HepG2 (cell line): Measurements from ENCODE around the gene PLEKHA5. TPM values are rescaled to one million over a fixed set of nuclear protein-coding genes. Genes with fewer than 3 reads are reported as not detected.

Source experiments
- AHDC1 ChIP-seq: sonication (generic); formaldehyde crosslinking; IDR thresholded peaks from 2 replicates; pipeline ENCODE4 v1.5.1; 2020; ENCODE audit warnings: mild to moderate bottlenecking, missing genetic modification reagents, borderline replicate concordance
- CEBPG ChIP-seq: IDR thresholded peaks from 2 replicates; pipeline ENCODE4 v1.6.1; 2016
- EP300 ChIP-seq, 3 experiments: sonication (generic) in 1 of 3; formaldehyde crosslinking in 1 of 3; IDR thresholded peaks; 2 replicates each; pipeline versions ENCODE4 v1.5.1 to v1.6.1; 2011 to 2020; ENCODE audit warnings: low read depth in 2 of 3, low read length in 2 of 3, borderline replicate concordance in 1 of 3, improper control_type of control experiment in 1 of 3, mild to moderate bottlenecking in 1 of 3, missing genetic modification reagents in 1 of 3, moderate library complexity in 1 of 3
- ETS1 ChIP-seq: sonication (generic); formaldehyde crosslinking; IDR thresholded peaks from 2 replicates; pipeline ENCODE4 v1.4.0; 2020; ENCODE audit warnings: missing genetic modification reagents
- FOXJ3 ChIP-seq: sonication (generic); formaldehyde crosslinking; IDR thresholded peaks from 2 replicates; pipeline ENCODE4 v1.4.0; 2020; ENCODE audit warnings: missing genetic modification reagents, mild to moderate bottlenecking, borderline replicate concordance
- GATAD2A ChIP-seq: IDR thresholded peaks from 2 replicates; pipeline ENCODE4 v1.6.1; 2016
- HNF4A ChIP-seq: sonication (generic); formaldehyde crosslinking; IDR thresholded peaks from 2 replicates; pipeline ENCODE4 v1.4.0; 2020; ENCODE audit warnings: missing genetic modification reagents
- RCOR2 ChIP-seq: IDR thresholded peaks from 2 replicates; pipeline ENCODE4 v1.6.1; 2016; ENCODE audit warnings: missing biosample characterization, missing genetic modification reagents
- ZBTB37 ChIP-seq: sonication (generic); formaldehyde crosslinking; IDR thresholded peaks from 2 replicates; pipeline ENCODE4 v1.4.0; 2020; ENCODE audit warnings: mild to moderate bottlenecking, missing genetic modification reagents
- ZFP36L1 ChIP-seq: sonication (generic); formaldehyde crosslinking; IDR thresholded peaks from 2 replicates; pipeline ENCODE4 v1.8.0; 2022; ENCODE audit warnings: mild to moderate bottlenecking, missing genetic modification reagents, moderate library complexity
- ZFY ChIP-seq: sonication (generic); formaldehyde crosslinking; IDR thresholded peaks from 2 replicates; pipeline ENCODE4 v1.4.0; 2020; ENCODE audit warnings: missing genetic modification reagents
- ZNF18 ChIP-seq: sonication (generic); formaldehyde crosslinking; IDR thresholded peaks from 2 replicates; pipeline ENCODE4 v1.8.0; 2022; ENCODE audit warnings: mild to moderate bottlenecking, missing genetic modification reagents; ENCODE audit not compliant: insufficient replicate concordance
- ZNF282 ChIP-seq: fragments of 450-650 bp; IDR thresholded peaks from 2 replicates; pipeline ENCODE4 v1.6.1; 2018; ENCODE audit not compliant: partially characterized antibody
- ZNF292 ChIP-seq: sonication (generic); formaldehyde crosslinking; IDR thresholded peaks from 2 replicates; pipeline ENCODE4 v1.8.1; 2022; ENCODE audit warnings: mild to moderate bottlenecking, low read depth, missing genetic modification reagents, borderline replicate concordance
- ZNF441 ChIP-seq: sonication (generic); formaldehyde crosslinking; IDR thresholded peaks from 2 replicates; pipeline ENCODE4 v1.7.0; 2021; ENCODE audit warnings: missing genetic modification reagents, borderline replicate concordance
- ZNF572 ChIP-seq: sonication (generic); formaldehyde crosslinking; IDR thresholded peaks from 2 replicates; pipeline ENCODE4 v1.5.1; 2020; ENCODE audit warnings: mild to moderate bottlenecking, missing genetic modification reagents
- ZNF724P ChIP-seq: sonication (generic); formaldehyde crosslinking; IDR thresholded peaks from 2 replicates; pipeline ENCODE4 v1.8.0; 2022; ENCODE audit warnings: missing genetic modification reagents, borderline replicate concordance
- ZNF816 ChIP-seq: sonication (generic); formaldehyde crosslinking; IDR thresholded peaks from 2 replicates; pipeline ENCODE4 v1.8.0; 2022; ENCODE audit warnings: missing genetic modification reagents, mild to moderate bottlenecking, borderline replicate concordance
- polyA plus RNA-seq, 8 experiments: library from polyadenylated mRNA; depleted of rRNA in 3 of 8; stranded (reverse) in 7 of 8; unstranded in 1 of 8; fragments of >200 nt; fragmentation: Illumina TruSeq in 4 of 8; extraction: Trizol in 4 of 8; gene quantifications; 2 replicates each; pipeline versions ENCODE4 v1.2.1 to v1.2.3, GENCODE V29; 2011 to 2016; ENCODE audit warnings: low read depth in 4 of 8, missing spikeins in 1 of 8, mixed read lengths in 1 of 8; ENCODE audit not compliant: insufficient read depth in 1 of 8
- total RNA-seq, 5 experiments: library from RNA; depleted of rRNA; stranded (reverse); fragments of >200 nt; fragmentation: Illumina TruSeq; extraction: Trizol; gene quantifications; 2 replicates each; pipeline ENCODE4 v1.2.3, GENCODE V29; 2016; ENCODE audit warnings: low read depth in 1 of 5

Gene PLEKHA5
- total and polyA plus RNA-seq, 2 of the 13 experiments (the other 11 are each of a cell fraction or from before 2014, with no cell fraction given): 4.2 to 15.4 TPM

- TF ChIP-seq CEBPG (CRISPR knock-in tag): no peak
- TF ChIP-seq ZNF724P (CRISPR knock-in tag): 0 out of 2 replicates have a peak, but pooled peaks have one; percentile 19
- no peak for TF ChIP-seq ETS1 (CRISPR knock-in tag)
- TF ChIP-seq ZNF292: peak; percentile 46; the same call in 1 of the 2 replicates
- no peak for TF ChIP-seq ZNF572 (CRISPR knock-in tag)
- no peak for TF ChIP-seq ZNF18 (CRISPR knock-in tag)
- TF ChIP-seq ZFP36L1: no peak
- TF ChIP-seq ZNF282: no peak
- peak; percentile 65 for TF ChIP-seq HNF4A (CRISPR knock-in tag)
- no peak for TF ChIP-seq ZNF816
- TF ChIP-seq GATAD2A: 0 out of 2 replicates have a peak, but pooled peaks have one; percentile 22
- TF ChIP-seq ZFY (CRISPR knock-in tag): peak; percentile 28; the same call in 1 of the 2 replicates
- TF ChIP-seq AHDC1: peak; percentile 27; the same call in 1 of the 2 replicates
- 0 out of 2 replicates have a peak, but pooled peaks have one; percentile 14 for TF ChIP-seq RCOR2
- TF ChIP-seq EP300 (IDR thresholded peaks at IDR 0.05; ENCODE audit: low read depth in 2 of 2, low read length in 2 of 2): no peak
- TF ChIP-seq EP300 (CRISPR knock-in tag; IDR thresholded peaks at IDR 0.05; ENCODE audit: borderline replicate concordance): peak; percentile 29; the same call in 1 of the 2 replicates
- TF ChIP-seq ZNF441 (CRISPR knock-in tag): no peak
- no peak for TF ChIP-seq ZBTB37
- no peak for TF ChIP-seq FOXJ3 (CRISPR knock-in tag)
Observed at GRCh38 chr12:19402743-19403431, 273.4 kb downstream of the PLEKHA5 start (continued).
